ENCODE measurements around the gene CLCNKA.

CLCNKA gene

DNA sequence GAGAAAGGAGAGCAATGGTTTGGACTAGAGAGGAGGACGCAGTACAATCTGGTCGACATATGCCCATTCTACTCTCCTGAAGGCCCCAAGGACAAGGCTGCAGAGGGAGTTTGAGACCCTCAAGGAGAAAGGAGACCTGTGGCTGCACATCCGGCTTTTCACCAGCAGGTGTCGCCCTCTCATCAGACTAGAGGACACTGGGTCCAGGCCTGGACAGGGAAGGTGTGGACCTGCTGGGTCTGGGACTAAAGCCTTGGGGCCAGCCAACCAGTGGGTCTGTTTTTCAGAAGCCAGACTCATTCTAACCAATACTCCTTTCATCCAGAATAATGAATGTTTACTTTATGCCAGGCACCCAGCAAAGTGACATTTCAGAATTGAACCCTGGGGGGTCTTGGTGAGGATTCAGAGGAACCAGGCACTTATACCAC lies 12.8 kb upstream of the CLCNKA start:
- no peaks in the 10 kb centered on the region for H3K36me3 ChIP-seq (ENCODE audit: control insufficient read depth, insufficient read depth, low read length)
- no peak overlapping the region for H3K4me3 ChIP-seq (replicated peaks; ENCODE audit: low read depth, low read length)
- peak; percentile 94 for TF ChIP-seq CTCF (IDR thresholded peaks at IDR 0.05; ENCODE audit: insufficient read depth, low read length, poor library complexity, severe bottlenecking)
- no peak for DNase-seq (ENCODE audit: extremely low read depth, insufficient read length)
- no peaks in the 10 kb centered on the region for H3K27me3 ChIP-seq (replicated peaks; ENCODE audit: control insufficient read depth, insufficient read depth, low read length)

- H3K4me3 ChIP-seq (replicated peaks; ENCODE audit: low read depth, low read length), result no peak overlapping the region
- H3K36me3 ChIP-seq (ENCODE audit: control insufficient read depth, insufficient read depth, low read length), result no peaks in the 10 kb centered on the region
- no peaks in the 10 kb centered on the region for H3K27me3 ChIP-seq (replicated peaks; ENCODE audit: control insufficient read depth, insufficient read depth, low read length)
- no peak for DNase-seq (ENCODE audit: extremely low read depth, insufficient read length)
- TF ChIP-seq CTCF (IDR thresholded peaks at IDR 0.05; ENCODE audit: insufficient read depth, low read length, poor library complexity, severe bottlenecking), result no peak
Measured at GRCh38 chr1:16009678-16010077, 12.2 kb upstream of the CLCNKA start.

DNA sequence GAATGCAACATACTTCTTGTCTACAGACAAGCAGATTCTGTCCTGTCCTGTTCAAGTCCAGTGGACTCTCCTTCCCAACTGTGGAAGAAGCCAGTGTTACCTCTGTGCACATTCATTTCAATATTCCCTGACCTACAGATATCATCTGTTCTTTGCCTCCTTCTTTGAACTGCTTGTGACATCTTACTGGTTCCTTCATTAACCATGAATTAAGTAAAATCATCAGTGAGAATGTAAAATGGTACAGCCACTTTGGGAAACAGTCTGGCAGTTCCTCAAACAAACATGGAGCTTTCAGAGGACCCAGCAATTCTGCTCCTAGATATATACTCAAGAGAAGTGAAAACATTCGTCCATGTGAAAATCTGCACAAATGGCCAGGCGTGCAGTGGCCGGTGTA lies 11.0 kb upstream of the CLCNKA start:
- Histone ChIP-seq H3K27me3 (replicated peaks; ENCODE audit: control insufficient read depth, insufficient read depth, low read length) (no peaks in the 10 kb centered on the region), H3K36me3 (ENCODE audit: control insufficient read depth, insufficient read depth, low read length) (no peaks in the 10 kb centered on the region), H3K4me3 (replicated peaks; ENCODE audit: low read depth, low read length) (no peak overlapping the region)
- no peak for DNase-seq (ENCODE audit: extremely low read depth, insufficient read length)
- no peak for TF ChIP-seq CTCF (IDR thresholded peaks at IDR 0.05; ENCODE audit: insufficient read depth, low read length, poor library complexity, severe bottlenecking)

DNA sequence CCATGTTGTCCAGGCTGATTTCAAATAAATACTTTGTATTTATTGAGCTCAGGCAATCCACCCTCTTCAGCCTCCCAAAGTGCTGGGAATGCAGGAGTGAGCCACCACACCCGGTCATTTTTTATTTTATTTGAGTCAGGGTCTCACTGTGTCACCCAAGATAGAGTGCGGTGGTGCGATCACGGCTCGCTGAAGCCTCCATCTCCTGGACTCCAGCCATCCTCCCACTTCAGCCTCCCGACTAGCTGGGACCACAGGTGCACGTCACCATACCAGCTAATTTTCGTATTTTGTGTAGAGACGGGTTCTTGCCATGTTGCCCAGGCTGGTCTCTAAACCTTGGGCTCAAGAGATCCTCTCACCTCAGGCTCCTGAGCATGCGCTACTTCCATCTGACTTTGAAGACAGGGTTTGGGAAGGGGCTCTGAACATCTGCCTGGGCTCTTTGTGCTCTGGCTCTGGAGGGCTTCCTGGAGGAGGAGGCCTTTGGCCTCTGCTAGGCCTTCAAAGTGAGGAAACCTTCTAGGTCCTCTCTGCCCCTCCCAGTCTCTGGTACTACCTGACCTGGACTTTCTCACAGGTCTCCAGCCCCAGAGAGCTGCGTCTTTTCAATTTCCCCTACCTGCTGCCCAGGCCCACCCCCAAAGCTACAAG lies 9.8 kb upstream of the CLCNKA start:
- no peaks in the 10 kb centered on the region for H3K36me3 ChIP-seq (ENCODE audit: control insufficient read depth, insufficient read depth, low read length)
- TF ChIP-seq CTCF (IDR thresholded peaks at IDR 0.05; ENCODE audit: insufficient read depth, low read length, poor library complexity, severe bottlenecking), result no peak
- no peak for DNase-seq (ENCODE audit: extremely low read depth, insufficient read length)
- no peaks in the 10 kb centered on the region for H3K27me3 ChIP-seq (replicated peaks; ENCODE audit: control insufficient read depth, insufficient read depth, low read length)
- H3K4me3 ChIP-seq (replicated peaks; ENCODE audit: low read depth, low read length), result no peak overlapping the region

- H3K27me3 ChIP-seq (replicated peaks; ENCODE audit: control insufficient read depth, insufficient read depth, low read length), result no peaks in the 10 kb centered on the region
- peak; percentile 71 for DNase-seq (ENCODE audit: extremely low read depth, insufficient read length)
- H3K4me3 ChIP-seq (replicated peaks; ENCODE audit: low read depth, low read length), result peak overlapping the region; percentile 22
- H3K36me3 ChIP-seq (ENCODE audit: control insufficient read depth, insufficient read depth, low read length), result no peaks in the 10 kb centered on the region
- no peak for TF ChIP-seq CTCF (IDR thresholded peaks at IDR 0.05; ENCODE audit: insufficient read depth, low read length, poor library complexity, severe bottlenecking)
Measured at GRCh38 chr1:16012590-16013219, 9.1 kb upstream of the CLCNKA start.

Data from GM06990 (cell line).